SH-SY5Y (cell line): ENCODE data around the gene OLFM2.

Experiments
- GATA2 ChIP-seq: IDR thresholded peaks from 2 replicates; pipeline ENCODE4 v1.6.1; 2011; ENCODE audit warnings: mild to moderate bottlenecking, low read depth, low read length
- GATA3 ChIP-seq: IDR thresholded peaks from 2 replicates; pipeline ENCODE4 v1.6.1; 2011; ENCODE audit warnings: low read depth, mild to moderate bottlenecking, low read length, moderate library complexity

DNA sequence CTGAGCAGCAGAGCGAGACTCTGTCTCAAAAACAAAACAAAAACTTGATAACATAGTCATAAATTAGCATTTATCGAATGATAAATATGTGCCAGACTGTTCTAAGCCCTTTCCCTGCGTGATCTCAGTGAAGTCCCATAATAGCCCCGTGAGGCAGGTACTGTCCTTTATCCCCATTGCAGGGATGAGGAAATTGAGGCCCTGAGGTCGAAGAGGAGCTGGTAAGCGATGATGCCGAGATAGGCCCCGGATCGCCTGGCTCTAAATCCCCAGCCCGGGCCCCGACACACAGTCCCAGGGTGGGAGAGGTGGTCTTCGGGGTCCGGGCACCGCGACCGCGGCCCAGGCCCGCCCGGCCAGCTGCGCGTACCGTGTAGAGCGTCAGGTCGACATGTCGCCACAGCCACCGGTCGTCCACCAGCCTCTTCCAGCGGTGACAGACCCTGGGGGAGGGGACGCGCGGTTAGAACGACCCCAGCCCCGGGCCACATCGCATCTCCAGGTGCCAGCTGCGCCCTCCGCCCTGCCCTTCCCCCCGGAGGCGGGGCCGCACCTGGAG lies 118.1 kb downstream of the OLFM2 start:
- no peak for TF ChIP-seq GATA3
- no peak for TF ChIP-seq GATA2
